H1 (cell line): ENCODE measurements around the gene ANP32A. TPM values are rescaled to one million over a fixed set of nuclear protein-coding genes. Genes with fewer than 3 reads are reported as not detected.

Source experiments
- JUND ChIP-seq: IDR thresholded peaks from 2 replicates; pipeline ENCODE4 v1.6.1; 2011; ENCODE audit warnings: mild to moderate bottlenecking, improper control_type of control experiment, low read length
- RBBP5 ChIP-seq: IDR thresholded peaks from 2 replicates; pipeline ENCODE4 v1.7.1; 2012; ENCODE audit warnings: low read depth, mild to moderate bottlenecking, inconsistent platforms, low read length, moderate library complexity, borderline replicate concordance
- RXRA ChIP-seq: IDR thresholded peaks from 2 replicates; pipeline ENCODE4 v1.6.1; 2011; ENCODE audit warnings: low read depth, mild to moderate bottlenecking, low read length, moderate library complexity; ENCODE audit not compliant: insufficient read depth
- SP1 ChIP-seq: IDR thresholded peaks from 2 replicates; pipeline ENCODE4 v1.6.1; 2011; ENCODE audit warnings: low read depth, low read length
- polyA plus RNA-seq, 7 experiments: library from polyadenylated mRNA; depleted of rRNA in 3 of 7; stranded (reverse) in 5 of 7; unstranded in 2 of 7; fragments of >200 nt in 5 of 7; fragments of 200-250 nt in 2 of 7; gene quantifications; 1 replicate in 5 of 7; 2 replicates in 1 of 7; 4 replicates in 1 of 7; pipeline versions ENCODE4 v1.2.1 to v1.2.3, GENCODE V29; 2011 to 2013; ENCODE audit warnings: missing spikeins in 2 of 7, mixed read lengths in 2 of 7
- total RNA-seq: library from RNA; stranded (reverse); fragmentation: NEBNext Ultra II Directional; extraction: Animal tissue kit (Norgen Biotek cat#: 25700); gene quantifications from 2 replicates; pipeline ENCODE4 v1.2.1, GENCODE V29; 2021
- TF ChIP-seq, protein P1 (sequence below): fragments of 300-600 bp; sonication (generic); IDR thresholded peaks from 2 replicates; pipeline ENCODE4 v1.7.1; 2012; ENCODE audit warnings: low read length, moderate library complexity, mild to moderate bottlenecking, inconsistent platforms; ENCODE audit not compliant: insufficient replicate concordance

ANP32A gene
- total and polyA plus RNA-seq, 2 of the 8 experiments (the other 6 are each of a cell fraction or from before 2014, with no cell fraction given): 70.8 to 295 TPM

DNA sequence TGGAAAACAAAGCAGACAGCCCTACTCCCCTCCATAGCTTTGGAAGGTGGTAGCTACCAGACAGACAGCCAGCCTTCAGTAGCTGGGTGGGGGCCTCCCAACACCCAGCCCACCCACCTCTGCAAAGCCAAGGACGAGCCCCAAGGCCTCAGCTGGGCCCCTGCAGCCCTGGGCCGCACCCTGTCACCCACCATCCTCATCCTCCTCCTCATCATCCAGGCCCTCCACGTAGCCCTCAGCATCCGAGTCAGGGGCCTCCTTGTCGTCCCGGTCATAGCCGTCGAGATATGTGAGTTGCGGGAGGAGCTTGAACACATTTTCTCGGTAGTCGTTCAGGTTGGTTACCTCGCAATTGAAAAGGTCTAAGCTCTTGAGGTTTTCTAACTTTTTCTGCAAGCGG, 36.5 kb downstream of the ANP32A start (continued):
- TF ChIP-seq RBBP5 (no peak), RXRA (no peak), SP1 (no peak), JUND (no peak)
- TF ChIP-seq, protein P1, sequence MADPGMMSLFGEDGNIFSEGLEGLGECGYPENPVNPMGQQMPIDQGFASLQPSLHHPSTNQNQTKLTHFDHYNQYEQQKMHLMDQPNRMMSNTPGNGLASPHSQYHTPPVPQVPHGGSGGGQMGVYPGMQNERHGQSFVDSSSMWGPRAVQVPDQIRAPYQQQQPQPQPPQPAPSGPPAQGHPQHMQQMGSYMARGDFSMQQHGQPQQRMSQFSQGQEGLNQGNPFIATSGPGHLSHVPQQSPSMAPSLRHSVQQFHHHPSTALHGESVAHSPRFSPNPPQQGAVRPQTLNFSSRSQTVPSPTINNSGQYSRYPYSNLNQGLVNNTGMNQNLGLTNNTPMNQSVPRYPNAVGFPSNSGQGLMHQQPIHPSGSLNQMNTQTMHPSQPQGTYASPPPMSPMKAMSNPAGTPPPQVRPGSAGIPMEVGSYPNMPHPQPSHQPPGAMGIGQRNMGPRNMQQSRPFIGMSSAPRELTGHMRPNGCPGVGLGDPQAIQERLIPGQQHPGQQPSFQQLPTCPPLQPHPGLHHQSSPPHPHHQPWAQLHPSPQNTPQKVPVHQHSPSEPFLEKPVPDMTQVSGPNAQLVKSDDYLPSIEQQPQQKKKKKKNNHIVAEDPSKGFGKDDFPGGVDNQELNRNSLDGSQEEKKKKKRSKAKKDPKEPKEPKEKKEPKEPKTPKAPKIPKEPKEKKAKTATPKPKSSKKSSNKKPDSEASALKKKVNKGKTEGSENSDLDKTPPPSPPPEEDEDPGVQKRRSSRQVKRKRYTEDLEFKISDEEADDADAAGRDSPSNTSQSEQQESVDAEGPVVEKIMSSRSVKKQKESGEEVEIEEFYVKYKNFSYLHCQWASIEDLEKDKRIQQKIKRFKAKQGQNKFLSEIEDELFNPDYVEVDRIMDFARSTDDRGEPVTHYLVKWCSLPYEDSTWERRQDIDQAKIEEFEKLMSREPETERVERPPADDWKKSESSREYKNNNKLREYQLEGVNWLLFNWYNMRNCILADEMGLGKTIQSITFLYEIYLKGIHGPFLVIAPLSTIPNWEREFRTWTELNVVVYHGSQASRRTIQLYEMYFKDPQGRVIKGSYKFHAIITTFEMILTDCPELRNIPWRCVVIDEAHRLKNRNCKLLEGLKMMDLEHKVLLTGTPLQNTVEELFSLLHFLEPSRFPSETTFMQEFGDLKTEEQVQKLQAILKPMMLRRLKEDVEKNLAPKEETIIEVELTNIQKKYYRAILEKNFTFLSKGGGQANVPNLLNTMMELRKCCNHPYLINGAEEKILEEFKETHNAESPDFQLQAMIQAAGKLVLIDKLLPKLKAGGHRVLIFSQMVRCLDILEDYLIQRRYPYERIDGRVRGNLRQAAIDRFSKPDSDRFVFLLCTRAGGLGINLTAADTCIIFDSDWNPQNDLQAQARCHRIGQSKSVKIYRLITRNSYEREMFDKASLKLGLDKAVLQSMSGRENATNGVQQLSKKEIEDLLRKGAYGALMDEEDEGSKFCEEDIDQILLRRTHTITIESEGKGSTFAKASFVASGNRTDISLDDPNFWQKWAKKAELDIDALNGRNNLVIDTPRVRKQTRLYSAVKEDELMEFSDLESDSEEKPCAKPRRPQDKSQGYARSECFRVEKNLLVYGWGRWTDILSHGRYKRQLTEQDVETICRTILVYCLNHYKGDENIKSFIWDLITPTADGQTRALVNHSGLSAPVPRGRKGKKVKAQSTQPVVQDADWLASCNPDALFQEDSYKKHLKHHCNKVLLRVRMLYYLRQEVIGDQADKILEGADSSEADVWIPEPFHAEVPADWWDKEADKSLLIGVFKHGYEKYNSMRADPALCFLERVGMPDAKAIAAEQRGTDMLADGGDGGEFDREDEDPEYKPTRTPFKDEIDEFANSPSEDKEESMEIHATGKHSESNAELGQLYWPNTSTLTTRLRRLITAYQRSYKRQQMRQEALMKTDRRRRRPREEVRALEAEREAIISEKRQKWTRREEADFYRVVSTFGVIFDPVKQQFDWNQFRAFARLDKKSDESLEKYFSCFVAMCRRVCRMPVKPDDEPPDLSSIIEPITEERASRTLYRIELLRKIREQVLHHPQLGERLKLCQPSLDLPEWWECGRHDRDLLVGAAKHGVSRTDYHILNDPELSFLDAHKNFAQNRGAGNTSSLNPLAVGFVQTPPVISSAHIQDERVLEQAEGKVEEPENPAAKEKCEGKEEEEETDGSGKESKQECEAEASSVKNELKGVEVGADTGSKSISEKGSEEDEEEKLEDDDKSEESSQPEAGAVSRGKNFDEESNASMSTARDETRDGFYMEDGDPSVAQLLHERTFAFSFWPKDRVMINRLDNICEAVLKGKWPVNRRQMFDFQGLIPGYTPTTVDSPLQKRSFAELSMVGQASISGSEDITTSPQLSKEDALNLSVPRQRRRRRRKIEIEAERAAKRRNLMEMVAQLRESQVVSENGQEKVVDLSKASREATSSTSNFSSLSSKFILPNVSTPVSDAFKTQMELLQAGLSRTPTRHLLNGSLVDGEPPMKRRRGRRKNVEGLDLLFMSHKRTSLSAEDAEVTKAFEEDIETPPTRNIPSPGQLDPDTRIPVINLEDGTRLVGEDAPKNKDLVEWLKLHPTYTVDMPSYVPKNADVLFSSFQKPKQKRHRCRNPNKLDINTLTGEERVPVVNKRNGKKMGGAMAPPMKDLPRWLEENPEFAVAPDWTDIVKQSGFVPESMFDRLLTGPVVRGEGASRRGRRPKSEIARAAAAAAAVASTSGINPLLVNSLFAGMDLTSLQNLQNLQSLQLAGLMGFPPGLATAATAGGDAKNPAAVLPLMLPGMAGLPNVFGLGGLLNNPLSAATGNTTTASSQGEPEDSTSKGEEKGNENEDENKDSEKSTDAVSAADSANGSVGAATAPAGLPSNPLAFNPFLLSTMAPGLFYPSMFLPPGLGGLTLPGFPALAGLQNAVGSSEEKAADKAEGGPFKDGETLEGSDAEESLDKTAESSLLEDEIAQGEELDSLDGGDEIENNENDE: no peak
